Activated T-helper 2 cell treated with anti-CD3 and anti-CD28 coated beads, Interferon-gamma antibody, Interleukin-2, Interleukin-4, amounts not matched to agents 10 μg/mL and 5 μg/mL and 100 μg/mL, durations not matched to agents 14 hours and 24 hours and 36 hours (primary cell): Measurements from ENCODE around the gene SFN. TPM values are rescaled to one million over a fixed set of nuclear protein-coding genes. Genes with fewer than 3 reads are reported as not detected.

Experiments
- DNase-seq: peaks from one replicate; pipeline ENCODE4 v3.0.0; 2021; ENCODE audit warnings: low spot score
- H3K27ac Mint-ChIP-seq: one replicate; pipeline ENCODE4 v1.8.0; 2021; ENCODE audit warnings: mixed read lengths
- H3K27me3 Mint-ChIP-seq: one replicate; pipeline ENCODE4 v1.8.0; 2021; ENCODE audit warnings: low read depth, mixed read lengths
- H3K36me3 Mint-ChIP-seq: one replicate; pipeline ENCODE4 v1.8.0; 2021; ENCODE audit warnings: low read depth, mixed read lengths
- H3K4me1 Mint-ChIP-seq: one replicate; pipeline ENCODE4 v1.8.0; 2021; ENCODE audit warnings: low read depth, mixed read lengths
- H3K4me3 Mint-ChIP-seq: one replicate; pipeline ENCODE4 v1.8.0; 2021; ENCODE audit warnings: low read depth, mild to moderate bottlenecking, moderate library complexity, mixed read lengths
- H3K9me3 Mint-ChIP-seq: one replicate; pipeline ENCODE4 v1.8.0; 2021; ENCODE audit warnings: mixed read lengths
- intact Hi-C: fragments of 100-400 bp; cut with micrococcal nuclease; formaldehyde crosslinking; loops from one replicate; pipeline ENCODE4 v1.15.1; 2023
- total RNA-seq: library from RNA; stranded (reverse); gene quantifications from 2 replicates; pipeline ENCODE4 v1.2.3, GENCODE V29; 2022

Gene SFN
- total RNA-seq, 1 donor from 2014 or later: 0.62 TPM

DNA sequence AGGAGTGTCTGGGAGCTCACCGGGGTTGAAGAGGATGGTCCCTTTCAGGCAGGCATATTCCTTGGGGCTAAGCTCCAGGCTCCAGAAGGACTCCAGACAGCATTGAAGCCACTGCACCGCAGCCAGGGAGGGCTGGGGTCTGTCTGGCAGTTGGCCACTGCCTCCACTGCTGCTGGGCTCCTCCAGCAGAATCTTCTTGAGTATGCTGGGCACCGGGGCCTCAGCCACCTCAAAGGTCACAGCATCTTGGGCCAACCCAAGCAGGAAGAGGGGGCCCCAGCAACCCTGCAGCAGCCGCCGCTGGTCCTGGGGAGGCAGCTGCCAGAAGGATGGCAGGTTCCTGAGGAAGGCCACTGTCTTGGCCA, 50.4 kb downstream of the SFN start:
- H3K4me1 Mint-ChIP-seq: no peaks in the 10 kb centered on the region
- intact Hi-C loops: no loop called here
- no peak for DNase-seq
- no peaks in the 10 kb centered on the region for H3K27me3 Mint-ChIP-seq
- no peak overlapping the region for H3K4me3 Mint-ChIP-seq
- H3K9me3 Mint-ChIP-seq: no peaks in the 10 kb centered on the region
- H3K36me3 Mint-ChIP-seq: no peaks in the 10 kb centered on the region
- no peak overlapping the region for H3K27ac Mint-ChIP-seq

Other genes starting within 250 kb of the SFN start
- 109 TPM in 2 replicates for gene ARID1A, start 167.1 kb upstream of the SFN start, total RNA-seq
- 19.4 and 20.1 TPM in 2 replicates for gene PIGV, start 75.2 kb upstream of the SFN start, total RNA-seq
- 62.7 and 64.3 TPM in 2 replicates for gene ZDHHC18, start 36.5 kb upstream of the SFN start, total RNA-seq
- gene GPN2, start 27.1 kb downstream of the SFN start, total RNA-seq: 36.0 and 43.1 TPM in 2 replicates
- 12.7 and 14.9 TPM in 2 replicates for gene GPATCH3, start 37.3 kb downstream of the SFN start, total RNA-seq
- gene NR0B2, start 50.8 kb downstream of the SFN start, total RNA-seq: not detected in 2 replicates
- gene NUDC, start 58.6 kb downstream of the SFN start, total RNA-seq: 133 and 134 TPM in 2 replicates
- gene KDF1, start 97.3 kb downstream of the SFN start, total RNA-seq: not detected in 2 replicates
- gene TRNP1, start 130.5 kb downstream of the SFN start, total RNA-seq: 0.85 and 0.89 TPM in 2 replicates
- gene TENT5B, start 149.7 kb downstream of the SFN start, total RNA-seq: 0.07 TPM in 1 of 2 replicates, not detected in the other